HG02970 (cell line): ENCODE measurements around the gene POLR2I.

ENCODE experiments used
- ATAC-seq: cut with Tn5 transposase; IDR thresholded peaks from one replicate; pipeline ENCODE4 v1.9.1; 2021; ENCODE audit warnings: mild to moderate bottlenecking, moderate library complexity, moderate number of reproducible peaks; ENCODE audit not compliant: unreplicated experiment, low FRiP score

Gene POLR2I

DNA sequence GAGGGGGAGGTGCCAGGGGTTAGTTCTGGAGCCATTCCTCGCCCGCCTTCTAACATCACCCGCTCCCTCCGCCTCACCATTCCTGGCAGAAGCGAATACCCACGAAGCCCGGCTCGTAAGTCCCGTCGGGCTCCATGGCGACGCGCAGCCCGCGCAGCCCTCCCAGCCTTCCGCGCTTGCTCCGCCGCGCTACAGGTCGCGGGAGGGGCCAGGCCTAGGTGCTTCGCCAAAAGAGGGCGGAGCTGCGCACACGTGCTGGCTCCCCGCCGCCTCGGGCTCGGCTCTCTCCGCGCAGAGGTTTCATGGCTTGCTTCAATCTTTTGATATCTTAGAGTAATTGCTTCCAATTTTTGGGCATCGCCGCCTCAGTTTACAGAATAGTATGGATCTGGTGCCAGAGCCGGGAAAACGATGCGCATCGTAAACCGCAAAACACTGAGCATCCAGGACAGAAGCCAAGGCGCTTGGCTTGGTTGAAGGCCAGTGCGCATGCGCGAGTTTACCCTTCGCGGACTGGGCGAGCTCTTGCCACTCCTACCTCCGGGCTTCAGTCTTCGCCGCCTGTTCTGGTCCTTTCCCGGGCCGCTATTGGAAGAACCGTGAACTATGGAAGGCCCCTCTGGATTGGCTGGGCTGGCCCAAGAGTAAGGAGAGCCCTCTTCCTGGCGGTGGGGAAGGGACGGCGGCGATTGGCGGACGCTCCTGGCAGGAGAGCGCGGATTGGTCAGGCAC lies at the start of gene POLR2I:
POLR2I (minus strand) TSS at position 155 of the 732 bp plus-strand sequence; CDS start at position 136, 19 bp downstream.
- peak; percentile 85 for ATAC-seq

DNA sequence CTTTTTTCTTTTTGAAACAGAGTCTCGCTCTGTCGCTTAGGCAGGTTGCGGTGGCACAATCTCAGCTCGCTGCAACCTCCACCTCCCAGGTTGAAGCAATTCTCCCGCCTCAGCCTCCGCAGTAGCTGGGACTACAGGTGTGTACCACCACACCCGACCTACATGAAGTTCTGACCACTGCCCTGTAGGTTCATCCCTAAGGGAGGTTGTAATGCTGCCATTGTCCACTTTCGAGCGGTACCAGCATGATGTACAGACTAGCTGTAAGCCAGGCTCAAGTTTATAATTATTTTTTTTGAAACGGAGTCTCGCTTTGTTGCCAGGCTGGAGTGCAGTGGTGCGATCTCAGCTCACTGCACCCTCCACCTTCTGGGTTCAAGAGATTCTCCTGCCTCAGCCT lies 49.1 kb upstream of the POLR2I start:
- no peak for ATAC-seq

DNA sequence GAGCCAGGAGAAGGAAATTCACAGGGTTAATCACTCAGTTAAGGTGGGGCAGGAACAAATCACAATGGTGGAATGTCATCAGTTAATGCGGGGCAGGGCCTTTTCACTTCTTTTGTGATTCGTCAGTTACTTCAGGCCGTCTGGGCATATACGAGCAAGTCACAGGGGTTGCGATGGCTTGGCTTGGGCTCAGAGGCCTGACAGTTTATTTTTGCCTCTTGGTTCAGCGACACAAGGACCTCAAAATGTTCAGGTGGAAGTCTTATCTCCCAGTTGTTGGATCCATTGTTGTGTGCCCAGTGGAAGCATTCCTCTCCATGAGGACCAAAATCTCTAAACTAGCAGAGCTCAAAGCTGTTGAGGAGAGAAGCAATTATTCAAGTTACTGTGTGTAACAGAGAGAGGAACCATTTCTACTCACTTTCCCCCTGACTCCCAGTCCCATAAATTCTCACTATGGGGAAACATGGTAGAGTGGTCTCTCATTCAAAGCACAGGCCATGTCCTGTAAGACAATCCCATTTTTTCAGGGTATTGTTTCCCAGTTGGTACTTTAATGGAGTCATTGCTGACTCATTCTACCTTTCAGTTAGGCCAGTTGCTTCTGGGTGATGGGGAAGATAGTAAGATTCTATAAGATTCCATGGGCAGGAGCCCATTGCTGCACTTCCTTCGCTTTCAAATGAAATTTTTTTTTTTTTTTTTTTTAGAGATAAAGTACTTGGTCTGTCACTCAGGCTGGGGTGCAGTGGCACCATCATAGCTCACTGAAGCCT lies 46.3 kb upstream of the POLR2I start:
- ATAC-seq, result no peak

DNA sequence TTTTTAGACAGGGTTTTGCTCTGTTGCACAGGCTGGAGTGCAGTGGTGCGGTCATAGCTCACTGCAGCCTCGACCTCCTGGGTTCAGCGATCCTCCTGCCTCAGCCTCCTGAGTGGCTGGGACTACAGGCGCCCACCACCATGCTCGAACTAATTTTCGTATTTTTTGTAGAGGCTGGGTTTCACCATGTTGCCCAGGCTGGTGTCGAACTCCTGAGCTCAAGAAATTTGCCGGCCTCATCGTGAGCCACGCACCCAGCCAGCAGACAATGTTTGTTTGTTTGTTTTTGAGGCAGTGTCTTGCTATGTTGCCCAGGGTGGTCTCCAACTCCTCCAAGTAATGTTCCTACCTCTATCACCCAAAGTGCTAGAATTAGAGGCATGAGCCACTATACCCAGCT lies 38.5 kb upstream of the POLR2I start:
- no peak for ATAC-seq

DNA sequence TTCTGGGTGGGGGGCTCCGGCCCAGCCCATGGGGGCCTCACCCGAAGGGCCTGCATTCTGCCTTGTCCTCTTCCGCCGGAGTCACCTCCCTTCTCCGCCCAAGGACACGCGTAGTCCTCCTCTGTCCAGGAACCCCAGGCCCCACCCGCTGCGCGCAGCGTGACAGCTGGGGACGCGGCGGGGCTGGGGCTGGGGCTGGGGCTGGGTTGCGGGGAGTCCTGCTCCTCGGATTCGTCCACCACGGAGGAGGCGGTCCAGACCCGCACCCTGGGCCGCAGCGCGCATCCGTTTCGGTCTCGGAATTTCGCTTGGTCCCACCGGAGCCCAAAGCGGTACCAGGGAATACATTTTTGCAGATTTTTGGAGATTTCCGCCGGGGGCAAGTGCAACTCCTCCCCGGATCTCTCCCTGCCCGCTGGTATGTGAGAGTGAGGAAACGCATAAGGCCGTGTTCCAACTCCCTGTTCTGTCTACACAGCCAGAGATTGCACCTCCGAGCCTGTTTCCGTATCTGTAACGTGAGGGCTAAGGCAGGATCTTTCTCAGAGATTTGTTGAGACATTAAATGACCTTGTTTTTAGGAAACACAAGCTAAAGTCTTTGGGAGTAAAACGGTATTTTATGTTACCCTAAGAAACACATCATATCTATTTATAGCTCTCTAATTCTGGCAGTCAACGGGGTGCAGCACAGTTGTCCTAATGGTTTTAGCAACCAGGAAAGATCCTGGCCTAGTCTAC lies 37.8 kb upstream of the POLR2I start, which contains the start of gene COX7A1:
COX7A1 (minus strand) TSS at position 96 of the 740 bp plus-strand sequence; CDS start at position 56, 40 bp downstream.
- no peak for ATAC-seq

DNA sequence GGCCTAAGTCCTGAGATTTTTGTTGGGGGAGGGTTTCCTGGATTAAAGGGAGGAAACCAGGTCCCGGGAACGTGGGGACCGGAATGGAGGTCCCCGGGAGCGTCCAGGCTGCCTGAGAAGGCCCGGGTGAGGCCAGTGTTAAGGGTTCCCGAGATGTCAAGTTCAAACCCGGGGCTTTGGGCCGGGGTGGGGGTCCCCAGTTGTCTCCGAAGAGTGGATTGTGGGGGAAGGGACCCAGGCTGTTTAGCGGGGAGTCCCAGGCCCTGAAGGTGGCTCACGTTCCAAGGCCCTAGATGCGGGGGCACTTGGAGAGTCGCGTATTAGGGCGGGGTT lies 37.3 kb upstream of the POLR2I start:
- no peak for ATAC-seq

DNA sequence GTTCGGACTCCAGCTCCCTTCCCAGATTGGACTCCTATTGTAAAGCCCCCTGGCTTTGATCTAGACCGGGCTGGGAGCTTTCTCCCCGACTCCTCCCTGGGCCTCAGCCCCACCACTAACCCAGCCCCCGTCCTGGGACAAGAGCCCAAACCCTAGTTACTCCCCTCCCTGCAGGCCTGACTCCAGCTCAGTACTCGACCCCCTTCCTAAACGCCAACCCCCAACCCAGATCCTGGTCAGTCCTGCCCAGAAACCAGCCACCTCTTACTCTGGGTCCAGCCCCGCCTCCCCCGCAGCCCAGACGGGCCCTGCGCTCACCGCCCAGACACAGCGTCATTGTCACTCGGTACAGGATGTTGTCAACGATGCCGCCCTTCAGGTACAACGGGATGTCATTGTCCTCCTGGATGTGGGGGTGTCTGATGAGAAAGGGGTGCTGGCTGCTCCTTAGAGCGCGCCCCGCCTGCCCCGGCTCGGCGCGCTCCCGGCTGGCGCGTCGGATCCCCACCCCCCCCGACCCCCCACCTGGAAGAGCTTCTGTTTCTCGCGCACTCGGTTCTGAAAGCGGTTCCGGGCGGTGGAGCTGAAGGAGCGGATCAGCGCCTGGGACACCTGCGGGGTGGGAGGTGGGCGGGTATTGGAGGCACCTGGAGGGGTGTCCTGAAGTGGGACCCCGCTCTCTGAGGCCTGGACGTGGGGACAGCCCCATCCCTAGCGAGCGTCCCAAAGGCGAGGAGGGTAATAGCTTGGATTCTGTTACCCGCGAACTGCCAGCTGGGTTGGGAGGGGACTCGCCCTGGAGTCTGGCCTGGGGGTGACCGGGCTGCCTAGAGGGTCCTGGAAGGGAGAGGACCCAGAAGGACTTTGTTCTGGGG lies 36.7 kb upstream of the POLR2I start:
- ATAC-seq, result no peak

DNA sequence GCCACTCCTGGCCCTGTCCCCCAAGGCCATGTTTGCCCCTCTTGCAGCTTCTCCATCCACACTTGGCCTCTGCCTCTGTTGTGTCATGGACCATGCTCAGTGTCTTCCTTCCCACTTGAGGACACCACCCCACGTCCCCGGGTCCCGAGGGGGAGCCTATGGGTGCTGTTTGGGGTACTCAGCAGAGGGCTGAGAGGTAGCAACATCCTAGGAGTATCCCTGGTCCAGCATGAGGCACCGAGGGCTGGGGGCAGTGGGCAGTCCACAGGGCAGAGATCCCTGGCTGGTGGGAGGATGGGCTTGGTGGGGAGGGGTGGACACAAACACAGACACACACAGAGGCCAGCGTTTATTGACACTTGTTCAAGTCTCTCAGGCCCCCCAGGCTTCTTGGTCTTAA lies 35.9 kb upstream of the POLR2I start:
- no peak for ATAC-seq

DNA sequence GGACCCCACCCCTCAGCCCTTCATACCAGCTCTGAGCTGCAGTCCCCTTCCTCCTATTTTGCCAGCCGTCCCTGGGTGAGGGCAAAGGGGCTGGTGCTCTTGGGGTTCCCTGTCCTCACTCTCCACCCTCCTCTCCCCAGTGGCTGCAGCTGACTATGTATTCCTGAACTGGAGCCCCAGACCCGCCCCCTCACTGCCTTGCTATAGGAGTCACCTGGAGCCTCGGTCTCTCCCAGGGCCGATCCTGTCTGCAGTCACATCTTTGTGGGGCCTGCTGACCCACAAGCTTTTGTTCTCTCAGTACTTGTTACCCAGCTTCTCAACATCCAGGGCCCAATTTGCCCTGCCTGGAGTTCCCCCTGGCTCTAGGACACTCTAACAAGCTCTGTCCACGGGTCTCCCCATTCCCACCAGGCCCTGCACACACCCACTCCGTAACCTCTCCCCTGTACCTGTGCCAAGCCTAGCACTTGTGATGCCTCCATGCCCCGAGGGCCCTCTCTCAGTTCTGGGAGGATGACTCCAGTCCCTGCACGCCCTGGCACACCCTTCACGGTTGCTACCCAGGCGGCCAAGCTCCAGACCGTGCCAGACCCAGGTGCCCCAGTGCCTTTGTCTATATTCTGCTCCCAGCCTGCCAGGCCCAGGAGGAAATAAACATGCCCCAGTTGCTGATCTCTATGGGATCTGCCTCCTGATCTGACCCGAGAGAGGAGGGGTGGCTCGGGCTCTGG lies 35.2 kb upstream of the POLR2I start:
- no peak for ATAC-seq

DNA sequence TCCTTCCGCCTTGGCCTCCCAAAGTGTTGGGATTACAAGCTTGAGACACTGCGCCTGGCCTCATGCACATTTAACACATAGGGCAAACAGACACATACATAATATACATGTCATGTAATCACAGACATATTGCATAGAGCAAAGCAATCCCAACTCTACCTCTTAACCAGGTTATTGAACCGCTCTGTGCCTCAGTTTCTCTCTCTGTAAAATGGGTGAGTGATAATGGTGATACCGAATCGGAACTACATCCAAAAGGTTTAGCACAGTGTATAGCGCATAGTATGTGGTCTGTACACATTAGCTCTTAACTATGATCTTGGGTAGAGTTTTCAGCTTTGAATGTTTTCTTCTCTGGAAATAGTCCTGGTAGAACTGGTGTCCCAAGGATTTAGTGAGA lies 29.9 kb upstream of the POLR2I start:
- ATAC-seq, result no peak

DNA sequence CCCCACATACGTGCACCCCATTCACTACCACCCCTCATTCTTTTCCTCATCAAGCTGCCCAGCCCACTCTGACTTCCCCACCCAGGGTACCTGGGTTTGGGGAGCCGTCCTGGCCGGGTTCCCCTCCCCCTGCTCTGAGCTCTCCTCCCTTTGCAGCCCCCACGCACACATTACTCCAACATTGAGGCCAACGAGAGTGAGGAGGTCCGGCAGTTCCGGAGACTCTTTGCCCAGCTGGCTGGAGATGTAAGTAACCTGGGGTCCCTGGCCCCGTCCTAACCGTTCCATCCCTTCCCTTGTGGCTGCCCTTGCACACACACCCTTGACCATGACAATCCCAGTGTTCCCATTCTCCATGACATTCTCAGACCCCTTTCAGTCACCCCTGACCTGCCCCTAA lies 27.8 kb upstream of the POLR2I start:
- no peak for ATAC-seq

DNA sequence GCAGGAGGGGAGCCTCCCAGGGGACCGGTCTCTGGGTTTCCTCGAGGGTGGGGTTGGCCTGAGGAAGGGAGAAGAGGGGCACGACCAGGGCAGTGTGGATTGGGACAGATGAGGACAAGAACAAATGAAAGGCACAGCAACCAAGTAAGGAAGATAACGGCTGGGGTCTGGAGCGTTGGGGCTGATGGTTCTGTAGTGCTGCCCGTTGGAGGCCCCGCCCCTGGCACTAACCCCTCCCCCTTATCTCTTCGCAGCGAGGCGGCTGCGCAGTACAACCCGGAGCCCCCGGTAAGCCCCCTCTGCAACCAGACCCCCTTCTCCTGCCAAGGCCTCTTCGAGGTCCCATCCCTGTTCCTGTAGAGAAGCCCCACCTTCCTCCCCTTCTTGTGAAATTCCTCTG lies 27.4 kb upstream of the POLR2I start:
- no peak for ATAC-seq

DNA sequence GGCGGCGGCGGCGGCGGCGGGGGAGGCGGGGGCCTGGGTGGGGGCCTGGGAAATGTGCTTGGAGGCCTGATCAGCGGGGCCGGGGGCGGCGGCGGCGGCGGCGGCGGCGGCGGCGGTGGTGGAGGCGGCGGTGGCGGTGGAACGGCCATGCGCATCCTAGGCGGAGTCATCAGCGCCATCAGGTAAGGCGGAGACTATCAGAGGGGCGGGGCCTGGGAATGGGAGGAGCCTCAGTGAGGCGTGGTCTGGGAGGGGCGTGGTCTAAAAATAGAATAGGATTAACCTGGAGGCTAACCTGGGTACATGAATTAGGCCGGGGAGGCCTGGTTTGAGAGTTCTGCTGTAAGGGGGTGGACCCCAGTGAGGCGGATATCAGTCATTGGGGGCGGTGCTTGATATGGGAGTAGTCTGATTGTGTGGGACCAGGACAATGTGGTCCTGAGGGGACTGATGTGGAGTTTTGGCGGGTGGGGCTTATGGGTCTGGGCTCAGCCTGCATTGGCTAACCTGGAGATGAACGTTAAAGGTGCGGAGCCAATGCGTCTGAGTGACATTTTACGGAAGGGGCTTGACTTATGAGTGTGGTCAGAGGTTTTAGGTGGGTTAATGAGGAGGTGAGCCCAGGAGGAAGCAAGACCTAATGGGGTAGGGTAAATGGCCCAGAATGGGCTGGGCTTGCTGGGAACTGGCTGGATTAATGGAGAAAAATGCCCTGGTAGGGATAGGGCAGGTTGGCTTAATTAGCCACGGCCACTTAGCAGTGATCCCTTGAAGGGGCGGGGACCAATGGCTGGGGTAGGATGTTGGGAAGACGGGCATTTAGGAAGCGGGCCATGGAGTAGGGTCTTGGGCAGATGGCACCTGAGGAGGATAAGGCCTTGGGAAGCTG lies 26.6 kb upstream of the POLR2I start:
- peak; percentile 42 for ATAC-seq

DNA sequence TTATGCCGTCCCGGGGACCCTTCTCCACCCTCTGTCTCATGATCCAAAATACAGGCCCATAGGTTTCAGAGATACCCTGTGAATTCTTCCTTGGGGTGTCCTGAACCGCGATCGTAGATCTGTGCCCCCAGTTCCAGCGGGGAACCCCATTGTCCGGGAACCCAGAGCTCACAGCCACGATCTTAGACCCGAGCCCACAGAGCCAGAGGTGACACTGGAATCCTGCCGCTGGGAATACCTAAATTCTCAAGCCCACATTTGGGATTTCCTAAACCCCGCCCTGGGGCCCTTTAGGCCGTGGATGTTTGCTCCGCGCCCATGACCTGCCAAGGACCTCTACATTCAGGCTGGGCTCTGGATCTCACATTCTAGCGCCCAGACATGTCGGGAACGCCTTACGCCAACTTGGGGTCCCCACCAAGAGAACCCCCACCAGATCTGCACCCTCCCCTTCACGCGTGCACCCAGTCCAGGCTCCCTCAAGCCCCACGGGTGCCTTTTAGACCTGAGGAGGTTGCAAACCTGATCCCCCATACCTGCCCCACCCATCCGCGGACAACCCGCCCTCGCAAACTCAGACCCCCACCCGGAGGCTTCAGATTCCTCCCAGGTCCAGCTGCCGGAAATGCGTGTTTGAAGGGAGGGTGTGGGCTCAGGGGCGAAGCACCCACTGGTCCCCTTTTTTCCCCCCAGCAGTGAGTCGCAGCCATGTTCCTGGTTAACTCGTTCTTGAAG lies 25.8 kb upstream of the POLR2I start:
- ATAC-seq, result no peak

DNA sequence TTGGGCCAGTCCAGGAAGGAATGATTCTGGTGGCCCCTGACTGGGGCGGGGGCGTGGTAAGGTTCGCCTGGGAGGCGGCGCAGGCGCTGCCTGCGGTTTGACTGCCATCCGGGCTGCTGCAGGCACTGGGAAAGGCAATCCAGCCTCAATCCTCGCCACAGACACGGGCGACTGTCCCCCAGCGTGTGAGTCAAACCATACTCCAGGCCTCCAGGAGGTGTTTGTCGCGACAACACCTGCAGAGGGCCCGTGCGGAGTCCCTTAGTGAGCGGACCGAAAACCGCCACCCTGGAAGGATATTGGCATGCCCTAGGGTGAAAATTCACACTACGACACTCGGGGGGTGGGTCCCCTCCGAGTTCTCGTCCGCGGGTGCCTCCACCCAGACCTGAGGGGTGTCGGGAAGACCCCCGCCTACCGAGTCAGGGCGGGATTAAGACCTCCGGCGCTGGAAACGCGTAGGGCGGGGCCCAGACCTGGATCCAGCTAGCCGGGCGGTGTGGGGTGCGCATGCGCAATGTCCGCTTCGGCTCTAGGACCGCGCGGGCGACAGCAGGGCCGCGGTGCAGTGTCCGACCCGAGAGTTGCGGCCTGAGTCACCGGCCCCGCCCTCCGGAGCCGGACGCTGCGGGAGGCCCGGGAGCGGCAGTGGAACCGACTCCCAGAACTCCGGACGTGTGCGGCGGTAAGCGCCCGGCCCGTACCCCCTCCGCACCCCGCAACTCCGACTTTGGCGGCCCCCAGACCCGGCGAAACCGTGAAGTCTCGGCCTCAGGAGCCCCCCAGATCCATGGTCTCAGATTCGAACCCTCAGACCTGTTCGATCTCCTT lies 25.0 kb upstream of the POLR2I start, which contains the start of gene CAPNS1:
CAPNS1 (plus strand) TSS at position 594 of the 831 bp plus-strand sequence. CDS start 946 bp downstream, outside the sequence.
- ATAC-seq, result peak; percentile 90

DNA sequence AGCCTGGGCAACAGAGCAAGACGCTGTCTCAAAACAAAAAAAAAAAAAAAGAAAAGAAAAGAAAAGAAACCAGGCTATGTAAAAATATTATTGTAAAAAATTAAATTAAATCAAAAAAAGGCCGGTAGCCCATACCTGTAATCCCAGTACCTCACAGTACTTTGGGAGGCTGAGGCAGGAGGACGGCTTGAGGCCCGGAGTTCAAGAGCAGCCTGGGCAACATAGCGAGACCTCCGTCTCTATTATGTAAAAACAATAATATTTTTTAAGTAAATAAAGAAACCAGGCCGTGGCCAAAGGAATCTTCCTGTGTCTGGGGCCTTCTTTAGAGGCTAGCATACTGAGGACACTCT lies 24.4 kb upstream of the POLR2I start:
- no peak for ATAC-seq
